Activated T-helper 17 cell treated with anti-CD3 and anti-CD28 coated beads, Interleukin-2, amount 50 U/mL, for 72 hours (primary cell): ENCODE data around the gene VSIG10. TPM values are rescaled to one million over a fixed set of nuclear protein-coding genes. Genes with fewer than 3 reads are reported as not detected.
A peak's percentile ranks its signal among the peaks of the same experiment; 100 is the strongest.

Experiments
- ATAC-seq: fragments of 150-1000 bp; cut with Tn5 transposase; replicated peaks from 2 replicates; pipeline ENCODE4 v1.10.0; 2021; ENCODE audit warnings: mild to moderate bottlenecking, moderate library complexity
- H3K27ac Mint-ChIP-seq: one replicate; pipeline ENCODE4 v1.8.0; 2022; ENCODE audit warnings: mixed read lengths
- H3K27me3 Mint-ChIP-seq: one replicate; pipeline ENCODE4 v1.8.0; 2022; ENCODE audit warnings: mixed read lengths
- H3K36me3 Mint-ChIP-seq: one replicate; pipeline ENCODE4 v1.8.0; 2022; ENCODE audit warnings: low read depth, mild to moderate bottlenecking, mixed read lengths
- H3K4me1 Mint-ChIP-seq: one replicate; pipeline ENCODE4 v1.8.0; 2022; ENCODE audit warnings: mixed read lengths
- H3K4me3 Mint-ChIP-seq: one replicate; pipeline ENCODE4 v1.8.0; 2022; ENCODE audit warnings: mild to moderate bottlenecking, mixed read lengths
- H3K9me3 Mint-ChIP-seq: one replicate; pipeline ENCODE4 v1.8.0; 2022; ENCODE audit warnings: mixed read lengths
- total RNA-seq, 2 donors: library from RNA; stranded (reverse); gene quantifications; one replicate each; pipeline ENCODE4 v1.2.3, GENCODE V29; 2022

The VSIG10 gene
- total RNA-seq, 2 donors from 2014 or later = 5.9 to 9.6 TPM

GRCh38 chr12:118017926-118018325, 85.9 kb downstream of the VSIG10 start:
- Mint-ChIP-seq H3K36me3 (peaks cover 68% of the 10 kb centered on the region), H3K27me3 (no peaks in the 10 kb centered on the region), H3K9me3 (no peaks in the 10 kb centered on the region), H3K27ac (peak overlapping the region; percentile 96), H3K4me1 (peaks cover 10% of the 10 kb centered on the region), H3K4me3 (peak overlapping the region; percentile 98)
- no peak for ATAC-seq

GRCh38 chr12:118016424-118017264, 87.2 kb downstream of the VSIG10 start, which contains the start of gene RFC5:
RFC5 (plus strand) TSS chr12:118016703; CDS start chr12:118016828, 125 bp downstream.
- H3K9me3 Mint-ChIP-seq = no peaks in the 10 kb centered on the region
- H3K4me1 Mint-ChIP-seq = peaks cover 6% of the 10 kb centered on the region
- H3K27ac Mint-ChIP-seq = peak within 1 kb of the TSS; percentile 96
- peak; percentile 98 for ATAC-seq
- peaks cover 55% of the 10 kb centered on the region for H3K36me3 Mint-ChIP-seq
- peak within 1 kb of the TSS; percentile 98 for H3K4me3 Mint-ChIP-seq
- H3K27me3 Mint-ChIP-seq = no peaks in the 10 kb centered on the region

GRCh38 chr12:118015944-118016343, 87.9 kb downstream of the VSIG10 start:
- H3K27me3 Mint-ChIP-seq = no peaks in the 10 kb centered on the region
- peaks cover 6% of the 10 kb centered on the region for H3K4me1 Mint-ChIP-seq

DNA sequence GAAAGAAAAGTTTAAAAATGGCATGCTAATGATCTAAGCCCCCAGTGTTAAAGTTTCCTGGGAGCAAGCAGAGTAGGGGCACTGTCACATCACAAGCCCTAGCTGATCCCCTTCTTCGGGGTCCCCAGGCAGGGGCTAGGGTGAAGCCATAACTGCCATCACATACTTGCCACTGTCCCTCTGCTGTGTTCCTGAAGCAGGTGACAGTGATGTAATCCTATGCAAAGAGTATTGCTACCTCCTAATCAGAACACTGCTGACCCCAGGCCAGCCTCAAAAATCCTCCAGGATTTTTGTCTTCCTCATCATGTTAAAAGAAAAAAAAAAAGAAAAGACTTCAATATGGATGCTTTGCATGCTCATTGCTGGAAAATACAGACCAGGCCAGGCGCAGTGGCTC, 88.5 kb downstream of the VSIG10 start:
- Mint-ChIP-seq H3K27me3 (no peaks in the 10 kb centered on the region), H3K4me3 (peak overlapping the region; percentile 98), H3K27ac (no peak overlapping the region), H3K36me3 (peaks cover 42% of the 10 kb centered on the region), H3K4me1 (peaks cover 6% of the 10 kb centered on the region), H3K9me3 (no peaks in the 10 kb centered on the region)
- no peak for ATAC-seq

More at GRCh38 chr12:118015944-118016343, 87.9 kb downstream of the VSIG10 start:
- Mint-ChIP-seq H3K9me3 (no peaks in the 10 kb centered on the region), H3K36me3 (peaks cover 48% of the 10 kb centered on the region), H3K4me3 (peak overlapping the region; percentile 98), H3K27ac (peak overlapping the region; percentile 96)
- peak; percentile 0 for ATAC-seq

Other genes starting within 250 kb of the VSIG10 start
- gene KSR2, start 135.0 kb downstream of the VSIG10 start, total RNA-seq = under 1 TPM; 0.06 to 0.93 TPM
- 10 to 100 TPM; 53.7 to 64.4 TPM for gene RFC5, start 87.3 kb downstream of the VSIG10 start, total RNA-seq
- 10 to 100 TPM; 59.5 to 76.7 TPM for gene WSB2, start 42.8 kb downstream of the VSIG10 start, total RNA-seq
- 100 to 1,000 TPM in 1 of 2 donors, 10 to 100 TPM in 1; 86.0 to 182 TPM for gene PEBP1, start 32.1 kb upstream of the VSIG10 start, total RNA-seq